GM19324 (cell line): ENCODE measurements around the gene EIF4E.
"Not testable (repeated sequence)": the region's sequence is repeated elsewhere in the genome, so short reads cannot be mapped to it uniquely, and the experiment has no call there.

Source experiments
- ATAC-seq: cut with Tn5 transposase; IDR thresholded peaks from one replicate; pipeline ENCODE4 v1.9.1; 2021; ENCODE audit warnings: mild to moderate bottlenecking, moderate library complexity; ENCODE audit not compliant: unreplicated experiment, low FRiP score

The EIF4E gene

DNA sequence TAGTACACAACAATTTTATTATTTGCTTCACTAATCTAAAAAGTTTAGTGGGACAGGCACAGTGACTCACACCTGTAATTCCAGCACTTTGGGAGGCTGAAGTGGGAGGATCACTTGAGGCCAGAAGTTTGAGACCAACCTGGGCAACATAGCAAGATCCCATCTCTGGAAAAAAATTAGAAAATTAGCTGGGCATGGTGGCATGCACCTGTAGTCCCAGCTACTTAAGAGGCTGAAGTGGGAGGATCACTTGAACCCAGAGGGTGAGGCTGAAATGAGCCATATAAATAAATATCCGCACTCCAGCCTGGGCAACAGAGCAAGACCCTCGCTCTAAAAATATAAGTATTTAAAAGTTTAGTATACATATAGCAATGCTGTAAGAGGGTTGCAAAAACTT is 42.6 kb downstream of the EIF4E start:
- ATAC-seq: not testable (repeated sequence)

- not testable (repeated sequence) for ATAC-seq
These were observed 48.0 kb downstream of the EIF4E start for GRCh38 chr4:98880884-98881283.

GRCh38 chr4:98879515-98879914 is 49.4 kb downstream of the EIF4E start:
- ATAC-seq: no peak

- no peak for ATAC-seq
These were observed 55.9 kb downstream of the EIF4E start for GRCh38 chr4:98873059-98873458.

- ATAC-seq: not testable (repeated sequence)
These were observed 56.6 kb downstream of the EIF4E start for GRCh38 chr4:98872120-98872906.

GRCh38 chr4:98867648-98868047 is 61.3 kb downstream of the EIF4E start:
- no peak for ATAC-seq

DNA sequence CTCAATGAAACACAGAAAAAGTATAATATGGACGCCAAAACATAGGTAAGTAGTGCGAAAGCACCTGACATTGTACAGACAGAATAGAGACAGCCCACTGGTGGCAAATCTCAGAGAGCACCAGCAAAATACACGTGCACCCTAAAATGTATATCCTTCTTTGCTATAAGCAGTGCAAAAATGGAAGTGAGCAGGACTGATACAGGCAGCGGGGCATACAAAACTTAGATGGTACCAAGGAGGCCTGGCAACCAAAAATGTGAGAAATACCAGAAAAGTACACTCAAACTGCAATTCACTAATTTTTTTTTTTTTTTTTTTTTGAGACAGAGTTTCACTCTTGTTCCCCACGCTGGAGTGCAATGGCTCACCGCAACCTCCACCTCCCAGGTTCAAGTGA is 63.9 kb downstream of the EIF4E start:
- no peak for ATAC-seq

DNA sequence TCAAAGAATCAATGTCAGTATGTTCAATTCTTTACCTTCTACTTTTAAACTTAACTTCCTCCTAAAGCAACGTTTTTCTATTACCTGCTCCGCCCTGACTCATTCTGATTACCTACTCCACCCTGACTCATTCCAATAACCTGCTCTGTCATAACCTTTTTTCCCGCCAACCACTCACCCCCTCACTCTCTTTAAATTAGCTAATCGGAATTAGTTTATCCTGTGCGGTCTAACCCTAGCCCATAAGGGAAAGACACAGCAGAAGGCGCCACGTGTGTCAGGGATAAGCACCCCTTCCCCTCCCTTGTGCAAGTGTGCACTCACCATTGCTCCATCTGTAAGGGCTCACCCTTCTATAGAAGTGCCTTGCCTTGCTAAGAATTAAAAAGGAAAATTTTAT is 64.4 kb downstream of the EIF4E start:
- no peak for ATAC-seq

- ATAC-seq: no peak
These were observed 66.6 kb downstream of the EIF4E start for GRCh38 chr4:98862371-98862770.

DNA sequence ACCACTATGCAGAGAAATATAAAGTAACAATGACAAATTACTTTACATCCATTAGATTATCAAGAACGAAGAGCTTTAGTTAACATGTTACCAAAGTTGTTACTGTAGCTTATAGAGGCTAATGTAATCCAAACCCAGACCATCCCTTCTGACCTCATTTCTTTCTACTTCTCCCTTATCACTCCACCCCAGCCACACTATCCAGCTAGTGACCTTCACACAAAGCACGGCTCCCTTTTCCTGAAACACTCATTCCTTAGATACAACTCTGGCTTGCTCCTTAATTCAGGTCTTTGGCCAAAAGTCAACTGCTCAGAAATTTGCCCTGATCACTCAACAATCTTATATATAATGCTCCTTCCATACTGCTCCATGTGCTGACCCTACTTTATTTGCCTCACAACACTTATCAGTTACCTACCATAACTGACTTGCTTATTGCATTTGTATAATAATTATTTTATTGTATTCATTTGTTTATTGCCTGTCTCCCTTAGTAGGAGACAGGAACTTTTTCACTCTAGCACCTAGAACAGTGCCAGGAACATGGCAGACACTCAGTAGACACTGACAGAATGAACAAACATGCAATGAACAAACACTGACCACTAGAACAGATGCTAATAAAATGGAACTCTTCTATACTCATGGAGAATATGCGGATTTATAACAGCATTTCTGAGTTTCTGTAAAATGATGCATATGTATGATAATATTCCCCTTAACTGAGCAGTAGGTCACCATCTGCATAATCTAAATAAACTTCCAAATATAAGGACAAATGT is 67.6 kb downstream of the EIF4E start:
- no peak for ATAC-seq

GRCh38 chr4:98851806-98852205 is 77.1 kb downstream of the EIF4E start:
- no peak for ATAC-seq

GRCh38 chr4:98850937-98851336 is 78.0 kb downstream of the EIF4E start:
- no peak for ATAC-seq

- ATAC-seq: no peak
These were observed 80.5 kb downstream of the EIF4E start for GRCh38 chr4:98848448-98848847.

GRCh38 chr4:98845960-98846359 is 83.0 kb downstream of the EIF4E start:
- ATAC-seq: no peak

DNA sequence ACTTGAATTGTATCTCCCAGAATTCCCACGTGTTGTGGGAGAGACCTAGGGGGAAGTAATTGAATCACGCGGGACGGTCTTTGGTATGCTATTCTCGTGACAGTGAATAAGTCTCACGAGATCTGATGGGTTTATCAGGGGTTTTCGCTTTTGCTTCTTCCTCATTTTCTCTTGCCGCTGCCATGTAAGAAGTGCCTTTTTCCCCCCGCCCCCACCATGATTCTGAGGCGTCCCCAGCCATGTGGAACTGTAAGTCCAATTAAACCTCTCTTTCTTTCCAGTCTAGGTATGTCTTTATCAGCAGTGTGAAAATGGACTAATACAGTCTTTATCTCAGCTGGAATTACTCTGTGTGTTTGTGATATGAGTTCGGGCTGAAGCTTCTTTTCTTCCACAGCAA is 86.0 kb downstream of the EIF4E start:
- ATAC-seq: not testable (repeated sequence)

DNA sequence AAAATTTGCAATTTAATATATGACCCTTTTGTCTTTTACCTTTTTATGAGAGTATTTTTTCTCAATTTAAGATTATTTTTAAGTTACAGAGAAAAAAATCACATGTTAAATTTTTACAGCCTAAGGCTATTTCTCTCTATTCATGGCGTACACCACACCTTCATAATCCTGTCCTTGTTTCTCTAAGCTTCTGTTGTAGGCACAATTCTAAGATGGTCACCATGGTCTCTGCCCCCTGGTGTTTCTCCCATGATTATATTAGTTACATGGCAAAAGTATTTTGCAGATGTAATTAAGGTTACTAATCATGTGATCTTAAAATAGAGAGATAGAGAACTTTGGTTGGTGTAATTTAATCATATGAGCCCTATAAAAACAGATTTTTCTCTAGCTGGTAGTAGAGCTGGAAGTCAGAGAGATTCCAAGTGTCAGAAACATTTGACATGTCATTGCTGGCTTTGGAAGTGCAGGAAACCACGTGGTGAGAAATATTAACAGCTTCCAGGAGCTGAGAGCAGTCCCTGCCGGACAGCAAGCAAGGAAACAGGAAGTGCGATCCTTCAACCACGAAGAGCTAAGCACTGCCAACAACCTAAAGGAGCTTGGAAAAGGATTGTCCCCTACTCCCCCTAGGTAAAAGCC is 89.8 kb downstream of the EIF4E start:
- no peak for ATAC-seq

DNA sequence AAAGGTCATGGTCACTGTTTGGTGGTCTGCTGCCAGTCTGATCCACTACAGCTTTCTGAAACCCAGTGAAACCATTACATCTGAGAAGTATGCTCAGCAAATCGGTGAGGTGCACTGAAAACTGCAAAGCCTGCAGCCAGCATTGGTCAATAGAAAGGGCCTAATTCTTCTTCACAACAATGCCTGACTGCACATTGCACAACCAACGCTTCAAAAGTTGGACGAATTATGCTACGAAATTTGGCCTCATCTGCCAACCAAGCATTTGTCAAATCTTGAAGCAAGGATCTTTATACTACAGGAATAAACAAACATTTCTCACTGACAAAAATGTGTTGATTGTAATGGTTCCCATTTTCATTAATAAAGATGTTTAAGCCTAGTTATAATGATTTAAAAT is 90.4 kb downstream of the EIF4E start:
- no peak for ATAC-seq

DNA sequence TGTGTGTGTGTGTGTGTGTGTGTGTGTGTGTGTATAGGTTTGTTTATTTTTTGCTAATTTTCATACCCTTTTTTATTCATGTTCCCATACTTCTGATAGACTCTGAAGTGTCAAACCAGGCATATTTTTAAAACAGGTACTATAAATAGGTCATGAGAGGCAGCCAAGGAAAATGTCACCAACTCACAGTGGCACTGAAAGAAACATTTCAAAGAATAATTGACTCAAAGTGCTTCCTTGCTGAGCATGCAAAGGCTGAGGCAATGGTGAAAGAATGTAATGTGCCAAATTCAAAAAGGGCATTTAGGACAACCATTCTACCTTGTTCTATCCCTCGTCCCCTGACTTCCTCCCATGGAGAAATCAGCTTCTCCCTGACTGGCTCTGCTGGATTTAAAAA is 95.5 kb downstream of the EIF4E start:
- no peak for ATAC-seq

DNA sequence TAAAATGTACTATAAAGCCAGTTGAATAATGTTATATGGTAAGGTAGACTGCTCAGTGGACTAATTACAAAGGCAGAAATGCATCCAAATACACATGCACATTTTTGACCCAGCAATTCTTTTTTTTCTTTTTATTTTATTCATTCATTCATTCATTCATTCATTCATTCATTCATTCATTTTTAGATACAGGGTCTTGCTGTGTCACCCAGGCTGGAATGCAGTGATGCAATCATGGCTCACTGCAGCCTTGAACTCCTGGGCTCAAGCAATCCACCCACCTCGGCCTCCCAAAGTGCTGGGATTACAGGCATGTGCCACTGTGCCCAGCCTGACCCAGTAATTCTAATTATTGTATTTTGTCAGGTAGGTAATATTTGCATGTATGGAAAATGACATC is 97.9 kb downstream of the EIF4E start:
- not testable (repeated sequence) for ATAC-seq
